LHCN-M2 (cell line): ENCODE results near the gene APOO. TPM values are rescaled to one million over a fixed set of nuclear protein-coding genes. Genes with fewer than 3 reads are reported as not detected.

Source experiments
- DNase-seq: peaks from one replicate; pipeline ENCODE4 v3.0.0-alpha.2; 2012; ENCODE audit warnings: low read depth
- polyA plus RNA-seq: library from polyadenylated mRNA; unstranded; fragments of >200 nt; gene quantifications from one replicate; pipeline ENCODE4 v1.2.1, GENCODE V29; 2012; ENCODE audit warnings: missing spikeins
- total RNA-seq: library from RNA; depleted of rRNA; stranded (reverse); fragments of >200 nt; gene quantifications from 2 replicates; pipeline ENCODE4 v1.2.3, GENCODE V29; 2014; rRNA removed

Gene APOO
- 14.6 and 14.7 TPM in 2 replicates for total RNA-seq
- 23.9 TPM for polyA plus RNA-seq

- DNase-seq, result peak; percentile 86
These were observed at the start of gene APOO, which contains the start of gene CXorf58 for GRCh38 chrX:23907498-23908218. Gene APOO, minus strand, starts transcription at chrX:23907938. Its CDS starts 236 bp downstream, at chrX:23907702. Gene CXorf58, plus strand, starts transcription at chrX:23908006. Its CDS starts 2,297 bp downstream, at chrX:23910303.

- DNase-seq, result no peak
These were observed 46.7 kb upstream of the APOO start for GRCh38 chrX:23954396-23954795.

GRCh38 chrX:23953908-23954269 is 46.2 kb upstream of the APOO start:
- no peak for DNase-seq

- DNase-seq, result no peak
These were observed 45.5 kb upstream of the APOO start for GRCh38 chrX:23952984-23953907.

- DNase-seq, result no peak
These were observed 44.7 kb upstream of the APOO start for GRCh38 chrX:23952391-23952790.

- DNase-seq, result no peak
These were observed 37.5 kb upstream of the APOO start for GRCh38 chrX:23945206-23945605.

GRCh38 chrX:23944234-23944633 is 36.5 kb upstream of the APOO start:
- no peak for DNase-seq

GRCh38 chrX:23939203-23939602 is 31.5 kb upstream of the APOO start:
- DNase-seq, result no peak

GRCh38 chrX:23938690-23939089 is 31.0 kb upstream of the APOO start:
- no peak for DNase-seq

- DNase-seq, result peak; percentile 21
These were observed 29.4 kb upstream of the APOO start for GRCh38 chrX:23937100-23937499.

- no peak for DNase-seq
These were observed 28.4 kb upstream of the APOO start for GRCh38 chrX:23936180-23936579.

- DNase-seq, result no peak
These were observed 27.4 kb upstream of the APOO start for GRCh38 chrX:23935106-23935505.

- DNase-seq, result no peak
These were observed 24.3 kb upstream of the APOO start for GRCh38 chrX:23932046-23932445.

- DNase-seq, result no peak
These were observed 23.3 kb upstream of the APOO start for GRCh38 chrX:23930894-23931604.

GRCh38 chrX:23926015-23926414 is 18.3 kb upstream of the APOO start:
- DNase-seq, result no peak

GRCh38 chrX:23919706-23920320 is 12.1 kb upstream of the APOO start:
- DNase-seq, result no peak

- no peak for DNase-seq
These were observed 11.4 kb upstream of the APOO start for GRCh38 chrX:23919148-23919547.

- DNase-seq, result no peak
These were observed 3.5 kb upstream of the APOO start for GRCh38 chrX:23911126-23911835.

GRCh38 chrX:23908219-23909004 is 674 bp upstream of the APOO start:
- no peak for DNase-seq

GRCh38 chrX:23907111-23907497 is 634 bp downstream of the APOO start:
- no peak for DNase-seq
